HG02981 (cell line): Measurements from ENCODE around the gene ADGRB3.
A peak's percentile ranks its signal among the peaks of the same experiment; 100 is the strongest.
"Not testable (repeated sequence)": the region's sequence is repeated elsewhere in the genome, so short reads cannot be mapped to it uniquely, and the experiment has no call there.

Experiments
- ATAC-seq: cut with Tn5 transposase; IDR thresholded peaks from one replicate; pipeline ENCODE4 v1.9.1; 2021; ENCODE audit warnings: mild to moderate bottlenecking, moderate library complexity; ENCODE audit not compliant: unreplicated experiment

ADGRB3 gene

DNA sequence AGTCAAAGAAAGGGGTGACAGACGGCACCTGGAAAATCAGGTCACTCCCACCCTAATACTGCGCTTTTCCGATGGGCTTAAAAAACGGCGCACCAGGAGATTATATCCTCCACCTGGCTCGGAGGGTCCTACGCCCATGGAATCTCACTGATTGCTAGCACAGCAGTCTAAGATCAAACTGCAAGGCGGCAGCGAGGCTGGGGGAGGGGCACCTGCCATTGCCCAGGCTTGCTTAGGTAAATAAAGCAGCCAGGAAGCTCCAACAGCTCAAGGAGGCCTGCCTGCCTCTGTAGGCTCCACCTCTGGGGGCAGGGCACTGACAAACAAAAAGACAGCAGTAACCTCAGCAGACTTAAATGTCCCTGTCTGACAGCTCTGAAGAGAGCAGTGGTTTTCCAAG is 277.7 kb downstream of the ADGRB3 start:
- not testable (repeated sequence) for ATAC-seq

DNA sequence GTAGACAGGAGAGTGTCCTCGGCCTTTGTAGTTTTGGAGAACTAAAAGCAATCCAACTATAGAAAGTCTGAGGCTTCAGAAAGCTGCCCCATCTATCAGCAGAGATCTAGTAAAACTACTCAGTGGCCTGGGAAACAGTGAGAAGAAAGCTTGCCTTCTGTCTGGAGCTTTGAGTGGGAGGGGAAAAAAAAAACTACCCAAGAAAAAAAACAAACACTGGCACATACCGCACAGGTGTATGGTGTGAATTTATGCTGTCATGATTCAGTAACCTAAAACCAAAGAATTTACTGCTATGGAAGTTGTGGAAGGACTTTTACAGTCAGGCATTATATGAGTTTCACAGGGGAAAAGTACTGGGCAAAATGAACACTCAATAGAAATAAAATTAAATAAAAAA is 280.5 kb downstream of the ADGRB3 start:
- no peak for ATAC-seq

DNA sequence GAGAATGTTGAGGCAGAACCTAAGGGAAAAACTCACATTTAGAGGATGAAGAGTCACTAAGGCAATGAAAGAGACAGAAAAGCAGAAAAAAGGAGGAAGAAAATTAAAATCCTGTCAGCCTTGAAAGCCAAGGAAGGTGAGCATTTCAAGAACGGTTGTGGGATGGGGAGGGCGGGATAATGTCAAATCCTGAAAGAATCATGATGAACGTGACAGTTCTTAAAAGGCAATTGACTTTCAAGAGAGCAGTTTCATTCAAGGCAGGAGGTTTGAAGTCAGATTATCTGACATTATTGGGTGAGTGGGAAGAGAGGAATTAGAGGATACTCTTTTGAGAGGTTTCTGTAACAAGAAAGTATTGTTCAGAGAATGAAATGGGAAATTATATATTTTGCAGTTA is 284.5 kb downstream of the ADGRB3 start:
- ATAC-seq: no peak

DNA sequence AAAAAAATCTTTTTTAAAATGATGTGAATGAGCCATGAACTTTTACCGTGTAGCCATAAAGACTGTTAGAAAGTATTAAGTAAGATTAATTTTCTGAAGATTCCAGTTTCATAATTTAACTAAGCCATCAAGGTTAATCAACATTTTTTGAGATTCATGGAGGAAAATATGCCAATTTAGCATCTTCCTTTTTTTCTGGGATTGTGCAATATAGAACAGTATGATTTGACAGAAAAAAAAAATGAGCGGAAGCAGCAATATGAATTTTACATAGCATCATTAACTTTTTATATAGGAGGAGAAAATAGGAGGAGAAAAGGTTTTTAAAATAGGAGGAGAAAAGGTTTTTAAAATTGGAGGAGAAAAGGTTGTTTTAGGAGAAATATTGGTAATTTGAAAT is 306.3 kb downstream of the ADGRB3 start:
- no peak for ATAC-seq

DNA sequence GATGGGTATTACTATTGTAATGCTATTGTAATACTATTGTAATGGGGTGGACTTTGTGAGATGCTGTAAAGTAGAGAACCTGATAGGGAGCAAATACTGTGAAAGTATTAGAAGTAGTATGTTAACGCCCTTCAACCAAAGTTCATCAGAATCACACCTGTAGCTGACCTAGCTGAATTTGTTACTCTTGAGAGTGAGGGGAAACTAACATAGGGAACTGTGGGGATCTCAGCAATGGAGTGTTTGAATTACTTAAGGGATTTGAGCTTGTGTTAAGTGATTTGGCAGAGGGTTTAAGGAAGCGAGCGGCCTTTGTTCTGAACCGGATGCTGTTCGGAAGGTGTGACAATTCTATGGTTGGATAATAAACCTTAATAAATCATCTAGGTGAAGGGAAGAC is 312.6 kb downstream of the ADGRB3 start:
- no peak for ATAC-seq

DNA sequence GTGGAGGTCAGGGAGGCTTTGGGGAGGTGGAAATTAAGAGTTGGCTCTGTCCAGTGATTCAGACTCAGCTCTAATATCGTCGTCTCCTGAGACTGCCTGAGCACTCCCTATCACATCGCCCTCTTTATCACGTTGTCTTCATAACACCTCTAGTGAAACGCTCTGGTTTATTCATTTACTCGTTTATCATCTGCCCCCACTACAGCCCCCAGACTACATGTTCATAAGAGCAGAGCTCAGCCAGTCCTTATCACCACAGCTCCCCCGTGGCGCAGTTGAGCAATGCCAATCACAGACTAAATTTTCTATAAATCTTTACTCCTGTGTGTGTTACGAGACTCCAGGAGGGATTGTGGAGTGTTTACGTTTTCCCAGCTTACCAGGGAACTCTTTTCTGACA is 316.2 kb downstream of the ADGRB3 start:
- no peak for ATAC-seq

DNA sequence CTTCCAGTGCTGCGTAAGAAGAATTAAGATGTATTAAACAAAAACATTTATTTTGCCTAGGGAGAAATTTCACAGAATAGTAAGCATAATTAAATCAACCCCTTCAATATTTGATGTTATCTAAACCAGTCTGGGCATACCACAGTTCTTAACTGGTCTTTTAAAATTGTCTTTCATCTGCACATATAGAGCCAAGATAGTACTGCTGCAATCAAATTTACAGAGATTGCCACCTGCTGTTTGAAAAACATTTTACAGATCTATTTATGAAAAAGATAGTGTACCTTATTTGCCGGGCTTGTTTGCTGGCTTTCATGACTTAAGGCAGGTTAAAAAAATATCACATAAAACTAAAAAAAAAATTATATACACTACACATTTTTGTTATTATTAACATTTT is 323.2 kb downstream of the ADGRB3 start:
- no peak for ATAC-seq

DNA sequence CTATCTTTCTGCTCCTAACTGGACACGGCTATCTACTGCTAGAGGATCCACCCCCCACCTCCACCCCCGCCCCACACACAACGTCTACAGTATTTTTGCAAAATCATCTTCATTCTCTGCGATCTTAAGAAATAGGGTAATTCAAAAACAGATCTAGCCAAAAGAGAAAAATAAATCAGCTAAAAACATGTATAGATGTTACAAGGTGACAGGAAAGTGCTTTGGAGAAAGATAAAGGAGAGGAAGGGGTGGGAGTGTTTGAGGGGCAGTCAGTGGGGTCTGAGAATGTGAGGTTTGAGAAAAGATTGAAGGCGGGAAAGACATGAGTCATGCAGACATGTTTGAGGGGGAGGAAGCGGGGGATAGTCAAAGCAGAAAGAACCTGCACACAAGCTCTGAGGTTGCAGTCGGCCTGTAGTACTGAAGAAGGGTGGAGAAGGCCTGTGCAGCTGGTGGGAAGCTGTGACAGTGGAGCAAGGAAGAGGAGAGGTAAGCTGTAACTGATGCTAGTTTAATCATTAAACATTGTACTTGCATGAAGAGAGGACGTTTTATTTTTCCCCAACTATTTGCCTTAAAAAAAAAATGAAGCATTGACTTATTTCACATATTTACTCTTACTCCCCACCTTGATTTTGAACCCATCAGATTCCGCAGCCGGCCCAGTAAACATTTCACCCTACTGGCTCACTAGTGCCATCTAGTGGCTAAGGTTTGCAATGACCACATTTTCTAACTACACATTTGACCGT is 332.6 kb downstream of the ADGRB3 start:
- ATAC-seq: peak; percentile 85

DNA sequence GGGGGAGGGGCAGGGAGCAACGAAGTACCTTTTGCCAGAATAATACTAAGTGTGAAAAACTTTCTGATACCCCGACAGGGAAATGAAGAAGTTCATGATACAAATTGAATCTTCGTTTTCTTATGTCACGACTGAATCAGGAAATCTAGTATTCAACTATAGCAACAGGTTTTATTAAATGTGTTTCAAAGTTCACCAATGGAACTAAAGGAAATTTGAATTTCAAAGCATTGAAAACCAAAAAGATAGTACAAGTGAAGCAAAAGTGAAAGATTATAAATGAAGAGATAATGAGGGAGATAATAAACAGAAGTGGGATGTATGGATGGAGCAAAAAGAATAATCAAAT is 333.2 kb downstream of the ADGRB3 start:
- no peak for ATAC-seq

DNA sequence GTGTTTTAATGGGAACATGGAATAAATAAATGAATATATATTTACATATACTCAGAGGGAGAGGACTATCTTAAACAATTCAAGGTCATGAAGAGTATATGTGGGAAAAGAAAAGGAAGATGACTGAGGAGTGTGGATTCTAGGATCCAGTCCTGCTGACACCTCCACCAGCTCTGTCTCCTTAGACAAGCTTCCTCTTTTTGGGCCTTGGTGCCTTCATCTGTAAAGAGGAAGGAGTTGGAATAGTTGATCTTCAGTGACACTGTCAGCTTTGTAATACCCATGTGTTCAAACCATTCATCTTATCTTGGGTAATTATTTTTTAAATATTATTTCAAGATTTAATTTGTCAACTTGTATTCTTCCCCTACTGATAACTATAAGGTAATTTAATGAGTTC is 338.0 kb downstream of the ADGRB3 start:
- ATAC-seq: no peak

DNA sequence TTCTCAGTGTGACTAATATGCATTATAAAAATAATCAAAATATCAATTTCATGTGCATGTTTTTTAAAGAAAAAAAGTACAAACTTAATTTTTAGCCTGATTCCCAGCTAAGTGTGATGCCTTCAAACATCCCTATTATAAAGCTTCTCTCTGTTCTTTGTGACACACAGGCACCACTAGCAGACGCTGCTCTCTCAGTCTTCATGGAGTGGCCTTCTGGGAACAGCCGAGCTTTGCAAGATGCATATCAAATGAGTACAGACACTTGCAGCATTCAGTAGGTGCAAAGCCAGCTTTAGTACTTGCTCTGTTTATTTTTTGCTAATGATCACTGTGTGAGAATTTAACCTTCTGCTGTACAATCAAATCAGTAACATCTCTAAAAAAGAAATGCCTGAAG is 340.0 kb downstream of the ADGRB3 start:
- no peak for ATAC-seq

DNA sequence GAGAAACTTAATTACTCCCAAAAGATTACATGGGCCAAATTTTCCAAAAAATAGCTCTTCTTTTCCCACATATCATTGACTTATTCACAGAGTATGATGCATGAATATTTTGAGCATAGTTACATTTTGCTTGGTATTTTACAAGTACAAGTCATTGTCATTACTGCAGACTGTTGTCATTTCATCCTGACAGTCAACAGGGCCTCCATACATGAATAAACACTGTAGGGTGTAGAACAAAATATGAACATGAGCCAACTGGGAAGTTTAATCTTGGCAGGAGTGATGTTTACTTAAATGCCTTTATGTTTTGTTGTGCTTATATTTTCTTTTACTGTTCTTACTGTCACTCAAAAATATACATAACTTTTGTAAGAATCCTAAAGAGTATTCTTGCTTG is 340.7 kb downstream of the ADGRB3 start:
- no peak for ATAC-seq

DNA sequence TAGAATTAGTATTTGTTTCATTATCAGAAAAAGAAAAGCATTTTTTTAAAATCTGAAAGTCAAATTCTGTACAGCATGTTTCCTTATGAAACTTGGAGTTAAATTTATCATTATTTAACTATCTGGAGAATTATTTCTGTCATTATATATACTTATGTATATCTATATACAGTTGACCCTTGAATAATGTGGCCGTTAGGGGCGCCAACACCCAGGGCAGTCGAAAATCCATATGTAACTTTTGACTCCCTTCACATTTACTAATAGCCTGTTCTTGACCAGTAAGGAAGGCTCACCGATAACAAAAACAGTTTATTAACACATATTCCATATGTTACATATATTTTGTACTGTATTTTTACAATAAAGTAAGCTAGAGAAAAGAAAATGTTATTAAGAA is 341.2 kb downstream of the ADGRB3 start:
- ATAC-seq: no peak

DNA sequence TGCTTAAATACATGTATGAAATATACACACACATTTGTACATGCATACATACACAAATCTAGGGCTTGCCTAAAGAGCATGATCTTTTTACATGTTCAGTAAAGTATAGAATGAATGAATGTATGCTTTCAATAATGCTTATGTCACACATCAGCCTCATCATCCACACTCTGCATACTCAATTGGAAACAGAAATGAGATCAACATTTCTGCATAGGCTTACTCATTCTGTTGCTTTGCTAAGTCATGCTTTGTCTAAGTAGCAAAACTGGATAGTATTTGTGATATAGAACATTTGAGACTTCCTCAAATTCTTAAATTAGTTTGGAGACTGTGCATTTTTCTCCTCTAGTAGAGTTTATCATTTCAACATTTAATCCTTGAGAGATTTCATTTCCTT is 343.3 kb downstream of the ADGRB3 start:
- ATAC-seq: no peak

DNA sequence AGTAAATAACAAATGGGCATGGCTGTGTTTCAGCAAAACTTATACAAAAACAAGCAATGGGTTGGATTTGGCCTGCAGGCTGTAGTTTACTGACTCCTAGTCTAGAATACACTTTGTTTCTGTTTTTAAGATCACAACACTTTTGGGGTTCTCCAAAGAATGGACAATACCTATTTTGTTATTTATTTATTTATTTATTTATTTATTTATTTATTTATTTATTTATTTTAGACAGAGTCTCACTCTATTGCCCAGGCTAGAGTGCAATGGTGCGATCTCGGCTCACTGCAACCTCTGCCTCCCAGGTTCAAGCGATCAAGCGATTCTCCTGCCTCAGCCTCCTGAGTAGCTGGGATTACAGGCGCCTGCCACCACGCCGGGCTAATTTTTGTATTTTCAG is 346.6 kb downstream of the ADGRB3 start:
- ATAC-seq: not testable (repeated sequence)

DNA sequence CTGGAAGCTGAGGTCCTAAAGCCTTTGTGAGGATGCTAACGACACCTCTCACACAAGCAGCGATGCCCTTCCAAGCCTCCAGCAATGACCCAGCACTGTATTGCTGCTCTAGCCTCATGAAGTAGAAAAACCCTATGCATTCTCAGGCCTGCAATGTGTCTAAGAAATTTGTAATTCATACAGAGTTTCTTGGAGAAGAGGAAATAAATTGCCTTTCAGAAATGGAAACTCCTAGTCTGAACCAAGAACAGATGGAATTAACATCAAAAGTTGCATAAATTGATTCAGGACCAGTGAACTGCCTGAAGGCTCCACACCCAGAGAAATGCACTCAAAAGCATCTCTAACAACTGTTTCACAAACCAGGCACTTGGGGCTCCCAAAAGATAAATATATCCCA is 353.6 kb downstream of the ADGRB3 start:
- no peak for ATAC-seq

DNA sequence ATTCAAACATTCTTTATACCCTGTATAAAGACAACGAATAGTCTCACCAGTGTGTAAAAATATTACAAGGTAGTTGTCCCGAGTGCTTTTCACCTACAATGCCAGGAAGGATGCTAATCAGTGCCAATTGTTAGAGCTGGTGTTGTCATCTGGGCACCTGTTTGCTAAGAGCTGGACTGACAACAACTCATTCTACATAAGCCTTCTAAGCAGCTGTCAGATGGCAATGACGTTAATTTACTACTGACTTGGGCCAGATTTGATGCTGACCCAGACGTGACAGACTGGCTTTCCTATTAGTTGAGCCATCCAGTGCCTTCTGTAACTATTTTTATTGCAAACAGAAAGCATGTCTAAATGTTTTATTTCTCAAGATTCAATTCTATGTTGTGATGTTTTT is 355.2 kb downstream of the ADGRB3 start:
- no peak for ATAC-seq

DNA sequence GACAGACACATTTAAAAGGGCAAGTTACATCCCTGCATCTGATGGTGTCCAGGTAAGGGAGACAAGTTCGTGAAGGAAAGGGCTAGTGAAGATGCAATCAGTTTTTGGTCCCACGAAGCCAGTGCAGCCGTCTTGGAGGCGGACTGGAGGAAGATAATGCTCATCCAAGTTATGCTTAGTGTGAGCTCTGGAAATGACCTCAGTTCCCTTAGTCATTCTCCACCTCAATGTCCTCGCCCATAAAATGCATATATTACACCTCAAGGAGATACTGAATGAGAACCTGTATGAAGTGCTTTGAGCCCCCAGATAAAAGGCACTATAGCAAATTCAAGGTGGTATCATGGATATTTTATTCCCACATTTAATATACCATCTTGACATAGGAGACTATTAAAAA is 358.8 kb downstream of the ADGRB3 start:
- ATAC-seq: no peak

DNA sequence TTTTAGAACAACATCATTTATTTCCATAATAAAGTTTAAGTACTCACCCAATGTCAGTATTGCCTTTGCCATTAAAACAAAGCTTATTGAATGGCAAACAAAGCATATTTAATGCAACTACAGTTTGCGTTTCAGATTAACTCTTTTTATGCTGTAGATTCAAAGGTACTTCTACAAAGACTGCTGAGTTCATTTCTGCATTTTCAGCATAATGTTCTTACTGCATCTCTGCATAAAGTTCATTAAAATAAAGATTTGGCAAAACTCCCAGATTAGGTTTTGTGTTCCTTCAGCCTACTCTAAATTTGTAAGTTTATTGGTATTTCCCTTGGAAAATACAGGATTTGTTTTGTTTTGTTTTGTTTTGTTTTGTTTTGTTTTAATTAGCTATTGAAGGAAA is 359.4 kb downstream of the ADGRB3 start:
- ATAC-seq: no peak

DNA sequence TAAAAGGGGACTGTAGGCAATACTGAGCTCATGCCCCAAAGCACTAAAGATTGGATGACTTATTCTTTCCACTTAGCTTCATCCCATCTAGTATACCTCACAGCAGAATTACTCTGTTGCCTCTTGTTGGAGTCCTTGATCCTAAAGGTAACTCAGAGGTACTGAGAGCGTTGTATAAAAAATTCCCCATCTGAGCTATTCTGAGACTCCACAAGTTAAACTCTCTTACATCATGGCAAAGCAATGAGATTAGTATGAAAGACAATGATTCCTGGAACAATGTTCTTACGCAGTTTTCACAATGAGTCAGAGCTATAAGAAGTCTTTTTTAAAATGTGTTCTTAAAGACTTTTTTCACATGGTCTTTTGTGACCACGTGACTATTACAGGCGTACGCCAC is 370.1 kb downstream of the ADGRB3 start:
- no peak for ATAC-seq

DNA sequence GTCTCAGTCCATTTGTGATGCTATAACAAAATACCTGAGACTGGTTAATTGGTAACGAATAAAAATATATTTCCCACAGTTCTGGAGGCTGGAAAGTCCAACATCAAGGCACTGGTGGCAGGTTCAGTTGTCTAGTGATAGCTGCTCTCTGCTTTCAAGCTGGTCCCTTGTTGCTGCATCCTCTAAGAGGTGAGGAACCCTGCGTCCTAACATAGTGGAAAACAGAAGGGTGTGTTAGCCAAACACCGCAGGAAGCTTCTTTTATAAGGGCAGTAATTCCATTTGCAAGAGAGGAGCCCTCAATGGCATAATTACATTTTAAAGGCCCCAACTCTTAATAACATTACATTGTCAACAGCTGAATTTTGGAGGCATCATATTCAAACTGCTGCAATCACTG is 372.7 kb downstream of the ADGRB3 start:
- no peak for ATAC-seq

DNA sequence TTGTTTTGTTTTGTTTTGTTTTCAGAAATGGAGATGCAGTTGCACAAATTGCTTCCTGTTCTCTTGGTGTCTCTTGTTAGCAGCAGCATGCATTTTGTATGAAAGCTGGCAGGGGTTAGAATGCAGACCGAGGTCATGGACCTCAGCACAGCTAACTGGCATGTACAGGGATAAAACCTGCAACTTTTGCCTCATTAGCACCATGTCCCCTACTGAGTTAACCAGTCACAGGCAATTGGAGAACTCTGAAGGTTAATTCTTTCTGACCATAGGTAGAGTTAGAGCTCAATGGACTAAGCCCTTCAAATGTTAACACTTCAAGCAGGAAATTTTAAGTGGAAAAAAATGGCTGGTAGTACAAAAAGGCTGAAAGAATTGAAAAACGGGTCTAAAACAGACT is 377.1 kb downstream of the ADGRB3 start:
- ATAC-seq: no peak

DNA sequence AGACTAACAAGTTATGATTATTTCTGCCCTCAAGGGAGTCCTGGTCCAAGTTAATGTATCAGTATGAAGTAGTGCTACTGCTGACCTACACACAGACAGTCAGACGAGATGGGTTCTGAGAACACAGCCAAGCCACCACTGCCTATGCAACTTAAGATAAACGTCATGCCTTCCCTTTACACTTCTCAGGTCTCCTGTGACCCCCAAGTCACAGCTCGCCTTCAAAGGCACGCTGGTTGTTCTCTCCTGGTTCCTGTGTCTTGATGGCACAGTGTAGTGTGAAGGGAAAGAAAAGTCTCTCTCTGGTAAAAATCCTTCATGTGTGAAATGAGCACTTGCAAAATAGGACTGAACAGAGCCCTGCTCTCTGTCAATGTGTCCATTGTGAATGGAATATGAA is 377.8 kb downstream of the ADGRB3 start:
- ATAC-seq: no peak
